Measurements from ENCODE around the gene CNTN6.

CNTN6 gene

GRCh38 chr3:1380926-1381646 lies 288.3 kb downstream of the CNTN6 start:
- TF ChIP-seq FOXP2 (optimal IDR thresholded peaks at IDR 0.05; ENCODE audit: borderline replicate concordance, extremely low read depth, extremely low read length, insufficient read depth) (no peak), REST (IDR thresholded peaks at IDR 0.05; ENCODE audit: insufficient read depth in 1 of 2, low read depth in 2 of 2, low read length in 2 of 2) (no peak), TAF1 (IDR thresholded peaks at IDR 0.05; ENCODE audit: borderline replicate concordance, insufficient read depth, low read length) (no peak), SIN3A (IDR thresholded peaks at IDR 0.05; ENCODE audit: borderline replicate concordance, insufficient read depth, low read length) (no peak), POLR2AphosphoS5 (IDR thresholded peaks at IDR 0.05; ENCODE audit: low read depth, low read length) (no peak)

GRCh38 chr3:1381647-1382036 lies 288.8 kb downstream of the CNTN6 start:
- TF ChIP-seq FOXP2 (optimal IDR thresholded peaks at IDR 0.05; ENCODE audit: borderline replicate concordance, extremely low read depth, extremely low read length, insufficient read depth), result no peak
- TF ChIP-seq REST (IDR thresholded peaks at IDR 0.05; ENCODE audit: insufficient read depth in 1 of 2, low read depth in 2 of 2, low read length in 2 of 2), result no peak
- no peak for TF ChIP-seq TAF1 (IDR thresholded peaks at IDR 0.05; ENCODE audit: borderline replicate concordance, insufficient read depth, low read length)
- no peak for TF ChIP-seq SIN3A (IDR thresholded peaks at IDR 0.05; ENCODE audit: borderline replicate concordance, insufficient read depth, low read length)
- TF ChIP-seq POLR2AphosphoS5 (IDR thresholded peaks at IDR 0.05; ENCODE audit: low read depth, low read length), result no peak

GRCh38 chr3:1394188-1394587 lies 301.4 kb downstream of the CNTN6 start:
- TF ChIP-seq TAF1 (IDR thresholded peaks at IDR 0.05; ENCODE audit: borderline replicate concordance, insufficient read depth, low read length), result no peak
- no peak for TF ChIP-seq SIN3A (IDR thresholded peaks at IDR 0.05; ENCODE audit: borderline replicate concordance, insufficient read depth, low read length)
- TF ChIP-seq POLR2AphosphoS5 (IDR thresholded peaks at IDR 0.05; ENCODE audit: low read depth, low read length), result no peak
- TF ChIP-seq FOXP2 (optimal IDR thresholded peaks at IDR 0.05; ENCODE audit: borderline replicate concordance, extremely low read depth, extremely low read length, insufficient read depth), result no peak
- TF ChIP-seq REST (IDR thresholded peaks at IDR 0.05; ENCODE audit: insufficient read depth in 1 of 2, low read depth in 2 of 2, low read length in 2 of 2), result no peak

- TF ChIP-seq POLR2AphosphoS5 (IDR thresholded peaks at IDR 0.05; ENCODE audit: low read depth, low read length) (no peak), SIN3A (IDR thresholded peaks at IDR 0.05; ENCODE audit: borderline replicate concordance, insufficient read depth, low read length) (no peak), FOXP2 (optimal IDR thresholded peaks at IDR 0.05; ENCODE audit: borderline replicate concordance, extremely low read depth, extremely low read length, insufficient read depth) (no peak), REST (IDR thresholded peaks at IDR 0.05; ENCODE audit: insufficient read depth in 1 of 2, low read depth in 2 of 2, low read length in 2 of 2) (no peak), TAF1 (IDR thresholded peaks at IDR 0.05; ENCODE audit: borderline replicate concordance, insufficient read depth, low read length) (no peak)
These were observed 307.7 kb downstream of the CNTN6 start for GRCh38 chr3:1400571-1400970.
